Muscle layer of duodenum (tissue), 2 donors: ENCODE results near the gene THBS3.
A peak's percentile ranks its signal among the peaks of the same experiment; 100 is the strongest.

Experiments
- H3K27ac ChIP-seq: one replicate; pipeline ENCODE4 v1.7.0; 2013; ENCODE audit warnings: mild to moderate bottlenecking, low read length
- H3K27me3 ChIP-seq: one replicate; pipeline ENCODE4 v1.7.0; 2013; ENCODE audit warnings: low read depth, mild to moderate bottlenecking, control low read depth, low read length
- H3K36me3 ChIP-seq, 2 donors: one replicate each; pipeline ENCODE4 v1.7.0; 2013; ENCODE audit warnings: low read length in 2 of 2, control low read depth in 1 of 2, mild to moderate bottlenecking in 1 of 2; ENCODE audit not compliant: insufficient read depth in 2 of 2, control insufficient read depth in 1 of 2
- H3K4me1 ChIP-seq, 2 donors: one replicate each; pipeline ENCODE4 v1.7.0; 2013; ENCODE audit warnings: low read length in 2 of 2, mild to moderate bottlenecking in 2 of 2, control low read depth in 1 of 2, moderate library complexity in 1 of 2; ENCODE audit not compliant: insufficient read depth in 2 of 2, control insufficient read depth in 1 of 2
- H3K4me3 ChIP-seq, 2 donors: one replicate each; pipeline ENCODE4 v1.7.0; 2013; ENCODE audit warnings: low read length in 2 of 2, low read depth in 1 of 2, mild to moderate bottlenecking in 1 of 2
- H3K9me3 ChIP-seq, 2 donors: one replicate each; pipeline ENCODE4 v1.7.0; 2013; ENCODE audit warnings: low read length in 2 of 2, control low read depth in 1 of 2, mild to moderate bottlenecking in 1 of 2; ENCODE audit not compliant: control insufficient read depth in 1 of 2
- donor health status: healthy.

Gene THBS3

GRCh38 chr1:155175927-155176371 is 31.7 kb downstream of the THBS3 start:
- Histone ChIP-seq H3K4me1 (peaks cover 0 to 26% of the 10 kb centered on the region in 2 donors), H3K27ac (no peak overlapping the region), H3K27me3 (peaks cover 11% of the 10 kb centered on the region), H3K4me3 (no peak overlapping the region), H3K36me3 (peaks cover 0 to 3% of the 10 kb centered on the region in 2 donors), H3K9me3 (no peaks in the 10 kb centered on the region)

GRCh38 chr1:155175281-155175926 is 32.3 kb downstream of the THBS3 start:
- H3K27ac ChIP-seq = no peak overlapping the region
- peaks cover 0 to 26% of the 10 kb centered on the region in 2 donors for H3K4me1 ChIP-seq
- H3K9me3 ChIP-seq = no peaks in the 10 kb centered on the region
- H3K27me3 ChIP-seq = peaks cover 11% of the 10 kb centered on the region
- peaks cover 2 to 8% of the 10 kb centered on the region in 2 donors for H3K36me3 ChIP-seq
- no peak overlapping the region for H3K4me3 ChIP-seq

GRCh38 chr1:155174324-155175280 is 33.1 kb downstream of the THBS3 start:
- H3K4me1 ChIP-seq = peaks cover 0 to 26% of the 10 kb centered on the region in 2 donors
- peaks cover 7 to 15% of the 10 kb centered on the region in 2 donors for H3K36me3 ChIP-seq
- no peaks in the 10 kb centered on the region for H3K9me3 ChIP-seq
- H3K4me3 ChIP-seq = peak overlapping the region in 1 of 2 donors; percentile 77
- peaks cover 11% of the 10 kb centered on the region for H3K27me3 ChIP-seq
- H3K27ac ChIP-seq = no peak overlapping the region

- Histone ChIP-seq H3K4me3 (peak within 1 kb of the TSS; percentile 77 to 80), H3K36me3 (peaks cover 16 to 24% of the 10 kb centered on the region in 2 donors)
Measured at GRCh38 chr1:155173478-155174323, 34.0 kb downstream of the THBS3 start, which contains the start of gene TRIM46. Gene TRIM46 (plus strand): TSS chr1:155173849. CDS start chr1:155173967, 118 bp downstream.

GRCh38 chr1:155172732-155173477 is 34.8 kb downstream of the THBS3 start, which contains the start of gene KRTCAP2:
Gene KRTCAP2 (minus strand): TSS chr1:155173304. CDS start chr1:155173224, 80 bp downstream.
- no peaks in the 10 kb centered on the region for H3K9me3 ChIP-seq
- H3K27me3 ChIP-seq = peaks cover 11% of the 10 kb centered on the region
- peaks cover 1 to 29% of the 10 kb centered on the region in 2 donors for H3K4me1 ChIP-seq
- H3K36me3 ChIP-seq = peaks cover 17 to 26% of the 10 kb centered on the region in 2 donors
- H3K4me3 ChIP-seq = peak within 1 kb of the TSS; percentile 77 to 80
- peak within 1 kb of the TSS; percentile 97 for H3K27ac ChIP-seq

More at GRCh38 chr1:155173478-155174323, 34.0 kb downstream of the THBS3 start, which contains the start of gene TRIM46:
- H3K27me3 ChIP-seq = peaks cover 11% of the 10 kb centered on the region
- peak within 1 kb of the TSS; percentile 97 for H3K27ac ChIP-seq
- peaks cover 0 to 26% of the 10 kb centered on the region in 2 donors for H3K4me1 ChIP-seq
- H3K9me3 ChIP-seq = no peaks in the 10 kb centered on the region

- Histone ChIP-seq H3K4me3 (peak overlapping the region; percentile 77 to 80), H3K27ac (peak overlapping the region; percentile 97), H3K4me1 (peaks cover 5 to 37% of the 10 kb centered on the region in 2 donors), H3K36me3 (peaks cover 17 to 26% of the 10 kb centered on the region in 2 donors), H3K27me3 (peaks cover 11% of the 10 kb centered on the region), H3K9me3 (no peaks in the 10 kb centered on the region)
Measured at GRCh38 chr1:155171836-155172731, 35.6 kb downstream of the THBS3 start.

- Histone ChIP-seq H3K4me3 (no peak overlapping the region), H3K9me3 (no peaks in the 10 kb centered on the region), H3K4me1 (peaks cover 5 to 41% of the 10 kb centered on the region in 2 donors), H3K36me3 (peaks cover 17 to 26% of the 10 kb centered on the region in 2 donors), H3K27ac (no peak overlapping the region), H3K27me3 (peaks cover 11% of the 10 kb centered on the region)
Measured at GRCh38 chr1:155170806-155171205, 36.9 kb downstream of the THBS3 start.

GRCh38 chr1:155170101-155170785 is 37.5 kb downstream of the THBS3 start:
- Histone ChIP-seq H3K9me3 (no peaks in the 10 kb centered on the region), H3K27ac (no peak overlapping the region), H3K4me3 (no peak overlapping the region), H3K4me1 (peaks cover 5 to 41% of the 10 kb centered on the region in 2 donors), H3K36me3 (peaks cover 17 to 26% of the 10 kb centered on the region in 2 donors), H3K27me3 (peaks cover 11% of the 10 kb centered on the region)

- Histone ChIP-seq H3K4me1 (peaks cover 5 to 40% of the 10 kb centered on the region in 2 donors), H3K4me3 (no peak overlapping the region), H3K27me3 (peaks cover 5% of the 10 kb centered on the region), H3K27ac (no peak overlapping the region), H3K36me3 (peaks cover 17 to 26% of the 10 kb centered on the region in 2 donors), H3K9me3 (no peaks in the 10 kb centered on the region)
Measured at GRCh38 chr1:155169541-155169940, 38.2 kb downstream of the THBS3 start.
